K562 (cell line): ENCODE results near the gene CDC20. TPM values are rescaled to one million over a fixed set of nuclear protein-coding genes. Genes with fewer than 3 reads are reported as not detected.

Experiments
- ATAC-seq: fragments of 200-7000 bp; cut with Tn5 transposase; 3 replicates; pipeline ENCODE4 v1.9.1; 2020; ENCODE audit warnings: moderate library complexity
- BruUV-seq: library from RNA; stranded (reverse); fragments of 400-500 nt; replicated peaks from 2 replicates; lab custom pipeline; 2021; lab: Mats Ljungman, UMichigan
- CTCF ChIA-PET: fragments of 300-600 bp; formaldehyde crosslinking; extraction: SDS; loops from one replicate; lab custom pipeline; 2021; ENCODE audit warnings: low intra/inter-chr PET ratio; lab: Yijun Ruan, JAX
- POLR2A ChIA-PET: fragments of 300-600, 350-650 bp; sonication (Branson Sonifier 250); formaldehyde crosslinking; extraction: SDS; loops from one replicate; lab custom pipeline; 2021; ENCODE audit warnings: antibody characterized with exemption, inconsistent platforms; lab: Yijun Ruan, JAX
- DNase-seq, 4 experiments: peaks; one replicate each; pipeline versions ENCODE4 v3.0.0 to v3.0.0-alpha.2; 2011 to 2018; ENCODE audit warnings: low spot score in 3 of 4, mixed read lengths in 3 of 4; ENCODE audit errors: extremely low read depth in 1 of 4
- FAIRE-seq: peaks from 2 replicates; lab custom pipeline; 2011; peaks lifted over from hg19 to GRCh38; lab: Jason Lieb, UNC
- H2AFZ ChIP-seq: 2 replicates; pipeline ENCODE4 v1.6.0; 2011; ENCODE audit warnings: low read depth, low read length, control low read depth, inconsistent platforms
- H3K27ac ChIP-seq: fragments of 200-600 bp; 3 replicates; pipeline ENCODE4 v1.8.0; 2011; ENCODE audit warnings: low read depth, mild to moderate bottlenecking, control low read depth, inconsistent platforms, low read length, moderate library complexity, mixed read lengths; ENCODE audit errors: extremely low read depth
- H3K27me3 ChIP-seq, 2 experiments: fragments of 300-600 bp in 1 of 2; 2 replicates in 1 of 2; 3 replicates in 1 of 2; pipeline versions ENCODE4 v1.6.0 to v1.8.0; 2011; ENCODE audit warnings: inconsistent platforms in 2 of 2, low read length in 2 of 2, mild to moderate bottlenecking in 1 of 2, mixed read lengths in 1 of 2, moderate library complexity in 1 of 2; ENCODE audit not compliant: control insufficient read depth in 2 of 2, insufficient read depth in 2 of 2
- H3K36me3 ChIP-seq: fragments of 300-600 bp; 3 replicates; pipeline ENCODE4 v1.8.0; 2011; ENCODE audit warnings: mild to moderate bottlenecking, low read length, inconsistent platforms; ENCODE audit not compliant: control insufficient read depth, insufficient read depth
- H3K4me1 ChIP-seq, 2 experiments: fragments of 200-600 bp in 1 of 2; replicated peaks in 1 of 2; 2 replicates in 1 of 2; 3 replicates in 1 of 2; pipeline versions ENCODE4 v1.5.1 to v1.8.0; 2011; ENCODE audit warnings: inconsistent platforms in 2 of 2, low read length in 2 of 2, mild to moderate bottlenecking in 1 of 2, mixed read lengths in 1 of 2, moderate library complexity in 1 of 2; ENCODE audit not compliant: control insufficient read depth in 2 of 2, insufficient read depth in 2 of 2
- H3K4me2 ChIP-seq: 2 replicates; pipeline ENCODE4 v1.6.1; 2011; ENCODE audit warnings: low read length, control low read depth, inconsistent platforms, mixed read lengths; ENCODE audit not compliant: insufficient read depth
- H3K4me3 ChIP-seq: fragments of 200-600 bp; sonication (generic), shearing (Covaris generic); 2 replicates; pipeline ENCODE4 v1.5.1; 2016; ENCODE audit warnings: control low read depth, inconsistent platforms
- H3K79me2 ChIP-seq: fragments of 200-600 bp; 3 replicates; pipeline ENCODE4 v1.8.0; 2011; ENCODE audit warnings: low read length, inconsistent platforms; ENCODE audit not compliant: control insufficient read depth, insufficient read depth
- H3K9ac ChIP-seq, 2 experiments: 2 replicates each; pipeline versions ENCODE4 v1.6.0 to v1.6.1; 2011; ENCODE audit warnings: low read depth in 2 of 2, low read length in 2 of 2, control low read depth in 1 of 2, inconsistent platforms in 1 of 2, mild to moderate bottlenecking in 1 of 2, mixed read lengths in 1 of 2; ENCODE audit not compliant: insufficient read depth in 1 of 2
- H3K9me1 ChIP-seq: one replicate; pipeline ENCODE4 v1.6.0; 2011; ENCODE audit warnings: inconsistent platforms, mild to moderate bottlenecking, low read length, moderate library complexity; ENCODE audit not compliant: control insufficient read depth, insufficient read depth
- H3K9me3 ChIP-seq: replicated peaks from 2 replicates; pipeline ENCODE4 v1.5.1; 2011; ENCODE audit warnings: low read depth, low read length, inconsistent platforms; ENCODE audit not compliant: control insufficient read depth, insufficient read depth
- H4K20me1 ChIP-seq: replicated peaks from 2 replicates; pipeline ENCODE4 v1.6.1; 2011; ENCODE audit warnings: low read length, inconsistent platforms, mixed read lengths; ENCODE audit not compliant: control insufficient read depth, insufficient read depth
- EGR1 ChIP-seq: fragments of 450-650 bp; conservative IDR thresholded peaks from 2 replicates; pipeline ENCODE4 v1.6.1; 2017; ENCODE audit warnings: mild to moderate bottlenecking
- LARP7 ChIP-seq: fragments of 450-650 bp; IDR thresholded peaks from 2 replicates; pipeline ENCODE4 v1.6.1; 2016
- MGA ChIP-seq: fragments of 450-650 bp; IDR thresholded peaks from 2 replicates; pipeline ENCODE4 v1.6.1; 2016; ENCODE audit warnings: mild to moderate bottlenecking, moderate library complexity
- STAT6 ChIP-seq: sonication (generic); formaldehyde crosslinking; IDR thresholded peaks from 2 replicates; pipeline ENCODE4 v1.8.1; 2023; ENCODE audit warnings: mild to moderate bottlenecking, missing genetic modification reagents
- TCF15 ChIP-seq: fragments of 250-450 bp; sonication (Bioruptor Pico); IDR thresholded peaks from 2 replicates; pipeline ENCODE4 v1.8.0; 2022; ENCODE audit warnings: moderate library complexity, mild to moderate bottlenecking, inconsistent platforms
- TFAP4 ChIP-seq: sonication (generic); formaldehyde crosslinking; IDR thresholded peaks from 2 replicates; pipeline ENCODE4 v1.8.0; 2022; ENCODE audit warnings: missing genetic modification reagents, mild to moderate bottlenecking, moderate library complexity, borderline replicate concordance
- WGBS: fragments of 100-300 bp; shearing (Covaris generic); methylation state at CpG from one replicate; pipeline ENCODE4 v1.1.6; 2016; ENCODE audit warnings: low coverage, mixed read lengths; ENCODE audit not compliant: insufficient coverage; ENCODE audit errors: missing lambda C conversion rate; 5-methylcytosine and 5-hydroxymethylcytosine counted together
- in situ Hi-C: fragments of 300-500 bp; cut with MboI; formaldehyde crosslinking; loops from 4 replicates; pipeline ENCODE4 v1.15.0; 2018; ENCODE audit warnings: inconsistent platforms, mixed read lengths
- intact Hi-C: fragments of 100-400 bp; cut with micrococcal nuclease; formaldehyde crosslinking; loops from 2 replicates; pipeline ENCODE4 v1.14.2; 2022
- polyA plus RNA-seq, 8 experiments: library from polyadenylated mRNA; depleted of rRNA in 4 of 8; stranded (reverse) in 5 of 8; unstranded in 3 of 8; fragments of >200 nt; fragmentation: Nextera tagmentation in 2 of 8; fragmentation: Illumina TruSeq in 1 of 8; extraction: Ambion mirVana in 2 of 8; extraction: Trizol in 1 of 8; gene quantifications; 2 replicates each; pipeline versions ENCODE4 v1.2.1 to v1.2.3, GENCODE V29; 2011 to 2014; ENCODE audit warnings: inconsistent platforms in 1 of 8, missing spikeins in 1 of 8
- total RNA-seq, 7 experiments: library from RNA; depleted of rRNA in 6 of 7; stranded (reverse); fragments of >200 nt in 6 of 7; fragmentation: Illumina TruSeq in 2 of 7; extraction: Trizol in 2 of 7; gene quantifications; 2 replicates each; pipeline versions ENCODE4 v1.2.1 to v1.2.3, GENCODE V29; 2011 to 2021; ENCODE audit warnings: low replicate concordance in 1 of 7

CDC20 gene
- total and polyA plus RNA-seq, 9 of the 15 experiments (the other 6 are each of a cell fraction or from before 2014, with no cell fraction given) = 45.2 to 224 (median 121) TPM

- Histone ChIP-seq H3K4me1 (peaks cover 28 to 39% of the 10 kb centered on the region in 2 experiments), H3K27ac (peak overlapping the region; percentile 33; the same call in 2 of the 3 replicates), H3K9me1 (peaks cover 15% of the 10 kb centered on the region), H3K36me3 (peaks cover 63% of the 10 kb centered on the region), H4K20me1 (peaks cover 7% of the 10 kb centered on the region; the same call in 1 of the 2 replicates), H3K4me3 (peak overlapping the region; percentile 83), H3K27me3 (no peaks in the 10 kb centered on the region), H3K9ac (peak overlapping the region; percentile 93 to 99), H3K9me3 (no peaks in the 10 kb centered on the region), H2AFZ (no peak overlapping the region), H3K79me2 (peaks cover 38% of the 10 kb centered on the region), H3K4me2 (peak overlapping the region; percentile 95)
- FAIRE-seq = peak; percentile 48
- ATAC-seq = no peak
- no TSS peak for BruUV-seq
- intact Hi-C loops = no loop called here
- WGBS = 30% methylated on average over 4 of the region's 4 CpGs
- POLR2A ChIA-PET = interaction anchor here (0.6 to 2.9 kb wide), 6 partner anchors 8 to 672 kb away, joined by 3 to 17 read pairs (median 4); partner anchors contain the start of genes ELOVL1 and MED8
- DNase-seq = peak in 1 of 4 experiments; percentile 51
- in situ Hi-C loops = no loop called here
- CTCF ChIA-PET = no interaction called here
- TF ChIP-seq TCF15 (CRISPR knock-in tag) = no peak
- TF ChIP-seq LARP7 = no peak
- no peak for TF ChIP-seq STAT6 (CRISPR knock-in tag)
- 0 out of 2 replicates have a peak, but pooled peaks have one; percentile 12 for TF ChIP-seq EGR1
- no peak for TF ChIP-seq MGA
- peak; percentile 27; the same call in 1 of the 2 replicates for TF ChIP-seq TFAP4 (CRISPR knock-in tag)
Observed at GRCh38 chr1:43360616-43361015, 1.8 kb downstream of the CDC20 start.
